ENCODE results near the gene LYST. TPM values are rescaled to one million over a fixed set of nuclear protein-coding genes. Genes with fewer than 3 reads are reported as not detected.
A peak's percentile ranks its signal among the peaks of the same experiment; 100 is the strongest.

LYST gene
- total RNA-seq, 2 donors from 2014 or later: 68.8 to 91.2 TPM

GRCh38 chr1:235876402-235876841 is 9.7 kb upstream of the LYST start:
- no peaks in the 10 kb centered on the region for H3K27me3 Mint-ChIP-seq
- ATAC-seq (peak in 1 of 2 donors; percentile 42), DNase-seq (ENCODE audit: low spot score) (no peak)
- H3K4me1 Mint-ChIP-seq (ENCODE audit: low read depth in 2 of 2): peaks cover 66 to 92% of the 10 kb centered on the region in 2 donors
- no peaks in the 10 kb centered on the region for H3K9me3 Mint-ChIP-seq
- peak overlapping the region in 1 of 2 donors; percentile 90 for H3K27ac Mint-ChIP-seq
- H3K4me3 Mint-ChIP-seq: peak overlapping the region; percentile 70
- no peaks in the 10 kb centered on the region for H3K36me3 Mint-ChIP-seq

- Mint-ChIP-seq H3K9me3 (no peaks in the 10 kb centered on the region), H3K27me3 (no peaks in the 10 kb centered on the region), H3K4me3 (no peak overlapping the region), H3K27ac (peak overlapping the region in 1 of 2 donors; percentile 90), H3K36me3 (no peaks in the 10 kb centered on the region), H3K4me1 (ENCODE audit: low read depth in 2 of 2) (peaks cover 61 to 88% of the 10 kb centered on the region in 2 donors)
- no peak for ATAC-seq
- DNase-seq (ENCODE audit: low spot score): no peak
Measured at GRCh38 chr1:235875036-235875597, 8.4 kb upstream of the LYST start.

- Mint-ChIP-seq H3K4me3 (peak overlapping the region; percentile 82), H3K27me3 (no peaks in the 10 kb centered on the region), H3K9me3 (no peaks in the 10 kb centered on the region), H3K36me3 (peaks cover 4% of the 10 kb centered on the region), H3K27ac (peak overlapping the region in 1 of 2 donors; percentile 90), H3K4me1 (ENCODE audit: low read depth in 2 of 2) (peaks cover 52 to 79% of the 10 kb centered on the region in 2 donors)
- ATAC-seq (no peak), DNase-seq (ENCODE audit: low spot score) (no peak)
Measured at GRCh38 chr1:235874261-235874660, 7.6 kb upstream of the LYST start.

GRCh38 chr1:235873571-235873970 is 6.9 kb upstream of the LYST start:
- H3K9me3 Mint-ChIP-seq: no peaks in the 10 kb centered on the region
- peaks cover 4% of the 10 kb centered on the region for H3K36me3 Mint-ChIP-seq
- DNase-seq (ENCODE audit: low spot score) (no peak), ATAC-seq (no peak)
- peaks cover 49 to 73% of the 10 kb centered on the region in 2 donors for H3K4me1 Mint-ChIP-seq (ENCODE audit: low read depth in 2 of 2)
- H3K4me3 Mint-ChIP-seq: peak overlapping the region; percentile 82
- H3K27ac Mint-ChIP-seq: peak overlapping the region in 1 of 2 donors; percentile 90
- no peaks in the 10 kb centered on the region for H3K27me3 Mint-ChIP-seq

GRCh38 chr1:235873045-235873444 is 6.3 kb upstream of the LYST start:
- ATAC-seq (peak; percentile 73 to 85), DNase-seq (ENCODE audit: low spot score) (no peak)
- peak overlapping the region in 1 of 2 donors; percentile 90 for H3K27ac Mint-ChIP-seq
- peaks cover 48 to 73% of the 10 kb centered on the region in 2 donors for H3K4me1 Mint-ChIP-seq (ENCODE audit: low read depth in 2 of 2)
- H3K27me3 Mint-ChIP-seq: no peaks in the 10 kb centered on the region
- H3K4me3 Mint-ChIP-seq: peak overlapping the region; percentile 82
- H3K9me3 Mint-ChIP-seq: no peaks in the 10 kb centered on the region
- peaks cover 4% of the 10 kb centered on the region for H3K36me3 Mint-ChIP-seq

GRCh38 chr1:235872270-235872669 is 5.6 kb upstream of the LYST start:
- Mint-ChIP-seq H3K36me3 (peaks cover 4% of the 10 kb centered on the region), H3K4me3 (peak overlapping the region; percentile 82)

GRCh38 chr1:235867903-235868469 is 1.3 kb upstream of the LYST start:
- ATAC-seq: no peak
- Mint-ChIP-seq H3K9me3 (no peaks in the 10 kb centered on the region), H3K4me3 (peak overlapping the region; percentile 99), H3K27ac (peak overlapping the region in 1 of 2 donors; percentile 98), H3K36me3 (peaks cover 4% of the 10 kb centered on the region), H3K4me1 (ENCODE audit: low read depth in 2 of 2) (peaks cover 58 to 66% of the 10 kb centered on the region in 2 donors), H3K27me3 (no peaks in the 10 kb centered on the region)
- DNase-seq (ENCODE audit: low spot score): no peak

More at GRCh38 chr1:235872270-235872669, 5.6 kb upstream of the LYST start:
- Mint-ChIP-seq H3K27me3 (no peaks in the 10 kb centered on the region), H3K4me1 (ENCODE audit: low read depth in 2 of 2) (peaks cover 53 to 73% of the 10 kb centered on the region in 2 donors), H3K27ac (peak overlapping the region in 1 of 2 donors; percentile 90), H3K9me3 (no peaks in the 10 kb centered on the region)
- DNase-seq (ENCODE audit: low spot score): no peak
- no peak for ATAC-seq

- Mint-ChIP-seq H3K9me3 (no peaks in the 10 kb centered on the region), H3K27ac (peak overlapping the region in 1 of 2 donors; percentile 98), H3K27me3 (no peaks in the 10 kb centered on the region), H3K4me3 (peak overlapping the region; percentile 99), H3K4me1 (ENCODE audit: low read depth in 2 of 2) (peaks cover 55 to 64% of the 10 kb centered on the region in 2 donors), H3K36me3 (peaks cover 4% of the 10 kb centered on the region)
- peak; percentile 92 to 96 for ATAC-seq
- DNase-seq (ENCODE audit: low spot score): peak; percentile 98
Measured at GRCh38 chr1:235866913-235867845, 473 bp upstream of the LYST start.

- Mint-ChIP-seq H3K4me1 (ENCODE audit: low read depth in 2 of 2) (peaks cover 52 to 56% of the 10 kb centered on the region in 2 donors), H3K4me3 (peak overlapping the region; percentile 99), H3K27me3 (no peaks in the 10 kb centered on the region), H3K36me3 (peaks cover 4% of the 10 kb centered on the region), H3K9me3 (no peaks in the 10 kb centered on the region), H3K27ac (peak overlapping the region in 1 of 2 donors; percentile 98)
- ATAC-seq (no peak), DNase-seq (ENCODE audit: low spot score) (no peak)
Measured at GRCh38 chr1:235865565-235866204, 1.0 kb downstream of the LYST start.

- DNase-seq (ENCODE audit: low spot score): no peak
- Mint-ChIP-seq H3K36me3 (peaks cover 4% of the 10 kb centered on the region), H3K27me3 (no peaks in the 10 kb centered on the region), H3K4me1 (ENCODE audit: low read depth in 2 of 2) (peaks cover 52 to 56% of the 10 kb centered on the region in 2 donors), H3K27ac (peak overlapping the region in 1 of 2 donors; percentile 98), H3K9me3 (no peaks in the 10 kb centered on the region), H3K4me3 (peak overlapping the region; percentile 99)
- ATAC-seq: no peak
Measured at GRCh38 chr1:235864931-235865525, 1.7 kb downstream of the LYST start.

- Mint-ChIP-seq H3K27me3 (no peaks in the 10 kb centered on the region), H3K27ac (peak overlapping the region in 1 of 2 donors; percentile 98), H3K9me3 (no peaks in the 10 kb centered on the region), H3K36me3 (no peaks in the 10 kb centered on the region), H3K4me1 (ENCODE audit: low read depth in 2 of 2) (peaks cover 52 to 56% of the 10 kb centered on the region in 2 donors), H3K4me3 (peak overlapping the region; percentile 99)
- ATAC-seq: no peak
- DNase-seq (ENCODE audit: low spot score): no peak
Measured at GRCh38 chr1:235864469-235864868, 2.2 kb downstream of the LYST start.

GRCh38 chr1:235863699-235864093 is 3.0 kb downstream of the LYST start:
- Mint-ChIP-seq H3K4me1 (ENCODE audit: low read depth in 2 of 2) (peaks cover 52 to 56% of the 10 kb centered on the region in 2 donors), H3K36me3 (no peaks in the 10 kb centered on the region)
- no peak for ATAC-seq

GRCh38 chr1:235861857-235862256 is 4.8 kb downstream of the LYST start:
- H3K4me1 Mint-ChIP-seq (ENCODE audit: low read depth in 2 of 2): peaks cover 38 to 51% of the 10 kb centered on the region in 2 donors
- peak overlapping the region; percentile 99 for H3K4me3 Mint-ChIP-seq
- H3K27ac Mint-ChIP-seq: peak overlapping the region in 1 of 2 donors; percentile 98
- no peak for DNase-seq (ENCODE audit: low spot score)
- no peaks in the 10 kb centered on the region for H3K27me3 Mint-ChIP-seq
- peaks cover 3% of the 10 kb centered on the region for H3K9me3 Mint-ChIP-seq
- no peak for ATAC-seq
- H3K36me3 Mint-ChIP-seq: peaks cover 6% of the 10 kb centered on the region

More at GRCh38 chr1:235863699-235864093, 3.0 kb downstream of the LYST start:
- no peaks in the 10 kb centered on the region for H3K27me3 Mint-ChIP-seq
- peak overlapping the region; percentile 99 for H3K4me3 Mint-ChIP-seq
- H3K9me3 Mint-ChIP-seq: no peaks in the 10 kb centered on the region
- DNase-seq (ENCODE audit: low spot score): no peak
- H3K27ac Mint-ChIP-seq: peak overlapping the region in 1 of 2 donors; percentile 98
